HG03342 (cell line): ENCODE results near the gene GABRD.

Source experiments
- ATAC-seq: cut with Tn5 transposase; IDR thresholded peaks from one replicate; pipeline ENCODE4 v1.9.1; 2021; ENCODE audit warnings: mild to moderate bottlenecking, moderate library complexity; ENCODE audit not compliant: unreplicated experiment

The GABRD gene

DNA sequence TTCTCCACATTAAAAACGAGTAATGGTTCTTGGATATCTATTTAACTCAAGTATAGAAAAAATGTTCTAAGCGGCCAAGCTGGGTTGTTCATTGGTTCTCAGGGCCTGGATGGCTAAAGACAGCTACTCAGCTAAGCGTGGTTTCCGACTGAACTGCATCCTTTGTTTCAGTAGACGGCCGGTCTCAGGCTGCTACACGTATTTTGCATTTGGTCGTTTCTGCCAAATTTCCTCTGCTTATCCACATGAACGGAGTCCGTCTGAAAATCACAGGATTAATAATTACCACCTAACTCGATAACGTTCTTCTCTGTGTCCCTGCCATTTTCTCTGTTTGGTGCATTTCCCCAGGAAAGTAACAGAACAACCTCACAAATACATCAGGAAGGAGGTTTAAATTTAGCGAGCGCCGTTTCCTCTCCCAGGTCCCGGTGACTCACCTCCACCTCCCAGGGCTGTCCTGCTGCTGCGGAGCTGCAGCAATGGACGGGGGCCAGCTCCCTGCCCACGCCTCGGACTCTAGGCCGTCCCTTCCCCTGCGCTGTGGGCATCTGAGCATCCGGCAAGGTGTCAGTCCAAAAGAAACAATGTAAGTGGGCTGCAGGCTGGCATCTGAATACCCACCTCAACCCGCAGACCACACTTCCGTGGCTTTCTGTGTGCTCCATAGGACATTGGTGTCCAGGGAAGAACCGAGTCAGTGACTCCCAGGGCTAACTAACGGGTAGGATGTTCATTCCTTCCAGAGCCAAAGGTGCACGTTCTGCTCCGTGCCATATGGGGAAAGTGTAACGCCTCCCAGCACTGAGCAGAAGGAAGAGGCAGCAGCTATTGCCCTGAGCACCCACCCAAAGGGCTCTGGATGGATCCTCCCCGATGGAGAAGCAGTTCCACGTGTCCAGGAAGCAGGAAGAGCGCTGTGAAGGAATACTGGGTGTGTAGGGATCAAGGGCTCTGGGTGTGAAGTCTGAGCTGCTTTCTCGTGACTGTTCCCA, 4.1 kb upstream of the GABRD start:
- ATAC-seq, result no peak

DNA sequence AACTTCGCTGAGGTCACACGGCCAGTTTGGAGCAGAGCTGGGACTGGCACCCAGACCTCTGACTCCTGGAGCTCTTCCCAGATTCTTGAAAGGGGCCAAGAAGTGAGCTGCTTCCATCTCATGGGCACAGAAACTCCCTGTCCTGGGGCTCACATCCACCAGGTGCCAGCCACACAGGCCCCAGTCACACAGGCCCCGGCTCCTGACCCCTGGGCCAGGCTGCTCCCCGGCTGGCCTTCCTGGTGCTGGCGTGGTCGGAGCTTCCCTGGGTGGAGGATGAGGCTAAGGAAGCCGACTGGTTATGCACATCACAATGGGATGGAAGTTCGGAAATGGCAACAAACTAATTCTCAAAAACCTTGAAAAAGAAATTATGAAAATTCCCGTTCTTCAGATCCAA, 3.0 kb upstream of the GABRD start:
- no peak for ATAC-seq

DNA sequence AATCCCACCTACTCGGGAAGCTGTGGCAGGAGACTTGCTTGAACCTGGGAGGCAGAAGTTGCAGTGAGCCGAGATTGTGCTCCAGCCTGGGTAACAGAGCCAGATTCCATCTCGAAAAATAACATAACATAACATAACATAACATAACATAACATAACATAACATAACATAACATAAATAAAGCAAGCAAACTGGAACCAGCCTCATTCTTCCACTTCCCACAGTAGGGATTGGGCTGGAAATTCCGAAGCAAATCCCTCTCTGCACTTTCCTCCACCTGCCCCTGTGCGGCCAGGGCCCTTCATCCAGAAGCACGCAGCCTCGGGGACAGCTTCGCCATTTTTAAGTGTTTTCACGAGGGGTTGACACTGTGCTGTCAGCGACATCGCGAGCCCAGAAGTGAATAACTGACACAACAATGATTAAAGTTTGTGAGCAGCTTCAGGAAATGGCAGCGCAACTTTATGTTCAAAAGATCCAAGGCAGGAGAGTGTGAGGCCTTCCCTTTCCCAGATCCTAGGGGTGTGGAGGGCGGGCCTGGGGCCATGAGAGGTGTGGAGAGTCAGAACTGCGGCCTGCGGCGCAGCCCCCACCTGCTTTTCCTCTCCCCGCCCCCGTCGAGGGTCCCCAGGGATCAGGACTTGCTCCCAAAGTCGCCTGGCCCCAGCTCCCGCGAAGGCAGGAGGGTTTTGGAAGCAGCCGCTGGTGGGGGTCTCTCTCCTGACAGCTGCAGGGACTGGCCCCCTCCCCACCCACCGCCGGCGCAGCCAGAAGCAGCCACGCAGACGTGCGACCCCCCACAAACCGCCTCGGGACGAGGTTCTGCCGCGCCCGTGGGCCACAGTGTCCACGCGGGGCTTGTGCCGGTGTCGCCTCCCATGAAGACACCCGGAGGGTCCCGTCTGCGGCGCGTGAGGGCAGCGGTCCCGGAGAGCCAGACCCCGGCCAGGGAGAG, 651 bp upstream of the GABRD start:
- ATAC-seq, result no peak

GRCh38 chr1:2019571-2020309, 595 bp downstream of the GABRD start:
- no peak for ATAC-seq

- no peak for ATAC-seq
Measured at GRCh38 chr1:2020310-2020655, 1.1 kb downstream of the GABRD start.

DNA sequence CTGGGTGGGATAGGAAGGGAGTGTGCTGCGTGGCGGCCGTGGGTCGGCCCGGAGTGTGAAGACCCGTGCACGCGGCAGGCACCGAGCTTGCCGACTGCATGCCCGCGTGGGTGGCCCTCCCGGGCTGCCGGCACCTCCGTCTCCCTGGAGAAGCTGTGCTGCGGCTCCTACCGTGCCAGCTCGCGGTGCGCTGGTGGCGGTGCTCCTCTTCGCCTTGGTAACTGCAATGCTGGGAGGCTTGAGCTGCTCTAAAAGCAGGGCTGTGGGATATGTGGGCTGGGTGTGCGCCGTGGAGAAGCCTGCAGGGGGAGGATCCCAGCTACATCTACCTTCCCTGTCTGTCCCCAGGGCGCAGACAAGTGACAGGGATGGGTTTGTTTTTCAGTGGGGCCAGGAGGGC, 2.4 kb downstream of the GABRD start:
- no peak for ATAC-seq

- ATAC-seq, result no peak
Measured at GRCh38 chr1:2022063-2022770, 3.1 kb downstream of the GABRD start.

DNA sequence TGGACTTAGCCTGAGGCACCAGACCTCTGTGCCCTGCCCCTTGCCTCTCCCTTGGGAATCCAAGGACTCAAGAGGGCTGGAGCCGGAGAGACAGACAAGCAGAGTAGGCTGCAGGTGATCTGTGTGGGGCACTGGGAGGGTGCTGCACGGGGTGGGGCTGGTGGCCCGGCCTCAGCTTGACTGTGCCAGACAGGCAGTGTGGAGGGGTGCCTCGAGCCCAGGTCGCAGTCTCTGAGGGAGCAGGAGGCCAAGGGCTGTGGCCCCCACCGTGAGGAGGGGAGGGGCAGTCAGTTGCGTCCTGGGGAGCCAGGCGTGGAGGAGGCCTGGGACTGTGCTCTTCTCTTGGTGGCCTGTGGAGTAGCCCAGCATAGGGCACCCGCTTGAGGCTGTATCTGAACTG, 4.0 kb downstream of the GABRD start:
- ATAC-seq, result no peak

DNA sequence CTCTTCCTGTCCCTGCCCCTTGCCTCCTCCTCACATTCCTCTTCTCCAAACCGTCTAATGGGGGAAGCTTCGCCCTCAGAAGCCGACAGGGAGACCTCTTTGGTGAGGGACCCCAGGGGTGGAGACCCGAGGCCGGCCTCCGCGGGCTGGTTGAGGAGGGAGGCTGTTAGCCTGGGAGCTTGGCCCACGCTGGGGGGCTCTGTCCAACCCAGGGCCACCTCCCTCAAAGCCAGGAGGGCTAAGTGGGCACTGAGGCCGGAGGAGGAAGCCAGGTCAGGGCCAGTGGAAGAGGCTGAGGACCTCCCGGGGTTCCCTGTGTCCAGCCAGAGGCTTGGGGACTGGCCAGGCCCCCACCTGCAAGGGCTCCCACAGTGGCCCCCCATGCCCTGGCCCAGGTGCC, 5.3 kb downstream of the GABRD start:
- ATAC-seq, result no peak

GRCh38 chr1:2024887-2025286, 5.7 kb downstream of the GABRD start:
- ATAC-seq, result no peak

DNA sequence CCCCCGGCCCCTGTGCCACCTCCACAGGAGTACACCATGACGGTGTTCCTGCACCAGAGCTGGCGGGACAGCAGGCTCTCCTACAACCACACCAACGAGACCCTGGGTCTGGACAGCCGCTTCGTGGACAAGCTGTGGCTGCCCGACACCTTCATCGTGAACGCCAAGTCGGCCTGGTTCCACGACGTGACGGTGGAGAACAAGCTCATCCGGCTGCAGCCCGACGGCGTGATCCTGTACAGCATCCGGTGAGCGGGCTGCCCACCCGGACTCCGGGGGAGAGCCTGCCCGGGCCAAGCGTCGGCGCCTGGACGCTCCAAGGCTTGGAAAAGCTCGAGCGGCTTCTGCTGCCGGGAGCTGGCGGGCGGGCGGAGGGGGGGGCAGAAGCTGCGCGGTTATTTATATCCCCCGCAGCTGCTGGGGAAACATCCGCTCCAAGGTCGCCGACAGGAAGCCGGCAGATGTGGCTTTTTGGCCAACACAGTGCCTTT, 6.4 kb downstream of the GABRD start:
- ATAC-seq, result no peak

GRCh38 chr1:2027961-2028583, 8.9 kb downstream of the GABRD start:
- no peak for ATAC-seq

GRCh38 chr1:2028870-2029560, 9.9 kb downstream of the GABRD start:
- no peak for ATAC-seq

- no peak for ATAC-seq
Measured at GRCh38 chr1:2029561-2029960, 10.4 kb downstream of the GABRD start.

DNA sequence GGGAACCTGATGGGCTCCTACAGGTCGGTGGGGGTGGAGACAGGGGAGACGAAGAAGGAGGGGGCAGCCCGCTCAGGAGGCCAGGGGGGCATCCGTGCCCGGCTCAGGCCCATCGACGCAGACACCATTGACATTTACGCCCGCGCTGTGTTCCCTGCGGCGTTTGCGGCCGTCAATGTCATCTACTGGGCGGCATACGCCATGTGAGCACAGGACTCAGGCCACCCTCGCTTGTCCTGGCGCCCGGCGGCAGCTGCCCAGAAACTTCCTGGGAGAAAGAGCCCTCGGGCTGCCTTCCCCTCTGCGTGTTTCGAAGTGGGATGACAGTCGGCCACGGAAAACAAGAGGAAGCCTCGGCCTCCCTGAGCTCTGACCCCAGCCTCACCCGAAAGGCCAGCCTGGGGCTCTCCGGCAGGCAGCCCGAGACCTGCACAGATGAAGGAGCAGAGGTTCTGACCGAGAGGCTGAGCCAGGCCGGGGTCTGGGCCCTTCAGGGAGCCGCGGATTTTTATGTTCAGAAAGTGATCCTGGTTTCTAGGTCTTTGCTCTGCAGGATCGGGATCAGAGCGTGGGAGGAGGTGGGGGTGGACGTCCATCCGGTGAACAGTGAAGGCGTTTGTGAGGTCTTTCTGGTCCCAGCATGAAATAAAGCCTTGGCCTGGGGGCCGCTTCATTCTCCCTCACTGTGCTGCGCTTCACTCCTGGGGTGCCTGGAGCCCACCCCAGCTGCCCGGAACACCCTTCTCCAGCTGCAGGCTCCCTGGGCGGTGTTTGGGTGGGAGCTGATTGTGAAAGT, 11.1 kb downstream of the GABRD start:
- ATAC-seq, result no peak

DNA sequence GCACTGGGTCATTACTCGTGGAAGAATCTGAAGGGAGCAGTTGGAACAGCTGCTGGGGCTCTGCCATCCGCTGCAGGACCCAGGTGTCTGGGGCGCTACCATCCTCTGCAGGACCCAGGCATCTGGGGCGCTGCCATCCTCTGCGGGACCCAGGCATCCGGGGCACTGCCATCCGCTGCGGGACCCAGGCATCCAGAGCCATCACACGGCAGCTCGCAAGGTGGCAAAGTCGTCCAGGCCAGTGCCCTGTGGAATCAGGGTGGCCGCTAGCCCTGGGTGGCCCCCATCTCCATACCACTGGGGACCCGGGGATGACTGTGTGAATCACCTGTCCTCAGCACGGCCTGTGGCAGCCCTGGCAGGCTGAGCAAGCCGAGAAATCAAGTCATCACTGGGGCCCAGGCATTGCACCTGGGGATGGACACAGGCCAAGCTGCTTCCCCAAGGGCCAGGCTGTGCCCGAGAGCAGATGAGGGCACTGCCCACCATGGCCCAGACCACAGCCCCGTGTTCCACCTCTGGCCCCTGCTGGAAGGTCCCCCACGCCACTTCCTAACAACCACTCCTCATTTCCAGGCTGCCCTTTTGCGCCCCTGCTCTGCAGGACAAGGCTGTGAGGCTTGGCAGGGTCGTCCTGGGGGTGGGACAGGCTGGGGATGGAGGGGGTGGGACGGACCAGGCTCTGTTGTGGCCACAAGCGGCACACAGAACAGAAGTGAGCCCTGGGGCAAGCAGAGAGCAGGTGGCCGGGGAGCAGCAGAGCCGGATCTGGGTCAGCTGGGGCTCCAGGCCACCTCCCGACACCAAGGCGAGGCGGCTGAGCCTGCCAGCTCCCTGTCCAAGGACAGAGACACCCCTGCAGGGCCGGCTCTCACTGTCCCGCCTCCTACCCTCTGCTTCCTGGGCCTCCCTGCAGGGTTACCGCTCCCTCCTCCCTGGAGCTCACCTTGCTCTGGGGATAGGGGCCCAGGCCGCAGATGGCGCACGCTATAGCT, 12.7 kb downstream of the GABRD start:
- ATAC-seq, result no peak

DNA sequence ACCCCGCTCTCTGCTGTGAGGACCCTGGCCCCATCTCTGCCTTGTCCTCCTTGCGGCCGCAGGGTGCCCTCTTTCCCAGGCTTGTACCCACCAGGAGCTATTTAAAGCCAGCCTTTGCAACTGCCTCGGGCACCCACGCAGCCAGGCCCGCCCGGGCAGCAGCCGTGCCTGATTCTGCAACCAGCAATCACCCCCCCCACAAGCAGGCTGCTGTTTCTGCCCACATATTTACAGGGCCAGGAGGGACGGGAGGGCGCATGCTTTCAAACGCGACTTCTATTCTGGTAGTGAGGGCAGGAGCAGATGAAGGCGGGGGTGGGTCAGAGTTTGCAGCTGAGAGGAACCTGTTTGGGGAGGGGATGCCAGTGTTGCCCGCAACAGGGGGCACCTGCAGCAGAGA, 13.6 kb downstream of the GABRD start:
- ATAC-seq, result no peak
